ENCODE results near the gene SLC7A9.
"Not testable (repeated sequence)": the region's sequence is repeated elsewhere in the genome, so short reads cannot be mapped to it uniquely, and the experiment has no call there.

Gene SLC7A9

DNA sequence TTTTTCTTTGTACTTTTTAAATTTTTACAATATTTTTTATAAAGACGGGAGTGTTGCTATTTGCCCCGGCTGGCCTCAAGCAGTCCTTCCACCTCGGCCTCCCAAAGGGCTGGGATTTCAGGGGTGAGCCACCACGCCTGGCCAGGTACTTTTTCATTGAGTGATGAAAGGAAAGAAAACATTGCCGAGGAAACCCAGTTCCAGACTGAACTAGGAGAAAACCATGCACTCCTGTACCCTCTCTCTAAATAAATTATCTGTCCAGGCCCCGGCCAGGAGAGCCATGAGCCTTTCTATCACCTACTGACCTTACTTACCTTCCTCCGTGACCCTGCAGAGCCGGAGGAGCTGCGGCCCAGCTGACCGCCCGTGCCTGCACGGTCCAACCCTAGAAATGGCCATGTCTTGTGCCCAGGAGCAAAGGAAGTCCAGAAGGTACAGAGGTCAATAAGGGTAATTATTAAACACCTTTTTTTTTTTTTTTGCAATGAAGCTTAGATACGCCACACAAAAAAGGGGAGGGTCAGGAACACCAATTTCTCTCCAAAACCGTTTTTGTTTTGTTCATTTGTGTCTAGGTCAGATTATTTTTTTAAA, at the start of gene SLC7A9:
TSS of gene SLC7A9 (minus strand) at position 399 of the 597 bp plus-strand sequence. CDS start 1,233 bp downstream, outside the sequence.
- no peak for DNase-seq

DNA sequence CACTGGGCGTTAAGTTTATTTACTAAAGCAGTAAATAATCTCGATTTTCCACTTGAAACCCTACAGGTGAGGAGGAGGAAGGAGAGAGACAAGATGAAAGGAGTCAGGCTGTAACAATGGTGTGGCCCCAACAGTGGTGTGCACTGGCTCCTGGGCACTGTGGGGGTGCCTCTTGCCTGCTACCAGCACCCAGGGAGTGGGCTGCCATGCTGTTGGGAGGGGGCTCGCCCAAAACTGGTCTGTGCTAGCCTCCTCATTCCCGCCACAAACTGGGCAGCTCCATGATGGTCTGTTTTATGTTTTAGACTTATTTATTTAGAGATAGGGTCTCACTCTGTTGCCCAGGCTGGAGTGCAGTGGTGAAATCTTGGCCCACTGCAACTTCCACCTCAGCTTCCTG, 49.8 kb upstream of the SLC7A9 start:
- no peak for DNase-seq

DNA sequence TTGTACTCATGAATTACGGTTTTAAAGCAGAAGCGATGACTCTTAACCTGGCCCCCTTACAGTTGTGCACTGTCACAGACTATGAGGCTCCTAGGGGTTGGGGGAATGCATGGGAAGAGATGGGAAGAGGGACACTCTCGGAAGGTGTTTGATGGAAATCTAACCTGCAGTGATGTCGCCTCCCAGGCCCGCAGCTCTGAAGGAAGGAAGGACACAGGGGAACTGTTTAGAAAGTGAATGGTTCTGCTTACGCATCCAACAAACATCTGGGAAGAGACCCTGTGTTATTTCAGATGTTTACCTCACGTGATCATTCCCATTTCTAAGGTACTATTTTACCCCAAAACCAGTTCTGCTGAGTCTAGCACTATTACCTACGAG, 48.0 kb upstream of the SLC7A9 start:
- DNase-seq = no peak

DNA sequence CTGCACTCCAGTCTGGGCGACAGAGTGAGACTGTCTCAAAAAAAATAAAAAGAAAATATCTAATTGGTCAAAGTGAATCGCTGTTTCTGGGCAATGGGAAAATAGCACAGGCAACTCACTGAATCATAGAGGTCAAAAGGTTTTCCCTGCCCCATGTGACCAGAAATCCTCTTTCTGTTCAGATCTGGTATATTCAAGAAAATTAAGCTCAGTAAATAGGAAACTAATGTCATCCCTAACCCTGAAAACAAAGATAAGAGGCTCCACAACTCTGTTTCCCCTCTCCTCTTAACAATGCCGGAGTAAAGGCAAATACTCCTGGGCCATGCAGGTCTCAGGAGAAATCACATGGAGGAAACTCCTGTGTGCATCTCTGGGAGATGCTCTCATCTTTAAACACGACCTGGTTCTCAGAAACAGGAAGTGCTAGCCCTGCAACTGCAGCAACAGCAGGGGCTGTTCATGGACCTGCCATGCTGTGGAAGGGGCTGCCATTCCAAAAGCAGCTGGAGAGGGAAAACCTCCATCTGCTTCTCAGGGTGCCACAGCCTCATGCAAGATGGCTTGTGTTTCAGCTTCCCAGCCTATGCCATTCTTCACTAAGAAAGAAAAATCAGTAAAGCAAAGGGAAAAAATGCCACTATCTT, 47.5 kb upstream of the SLC7A9 start:
- no peak for DNase-seq

DNA sequence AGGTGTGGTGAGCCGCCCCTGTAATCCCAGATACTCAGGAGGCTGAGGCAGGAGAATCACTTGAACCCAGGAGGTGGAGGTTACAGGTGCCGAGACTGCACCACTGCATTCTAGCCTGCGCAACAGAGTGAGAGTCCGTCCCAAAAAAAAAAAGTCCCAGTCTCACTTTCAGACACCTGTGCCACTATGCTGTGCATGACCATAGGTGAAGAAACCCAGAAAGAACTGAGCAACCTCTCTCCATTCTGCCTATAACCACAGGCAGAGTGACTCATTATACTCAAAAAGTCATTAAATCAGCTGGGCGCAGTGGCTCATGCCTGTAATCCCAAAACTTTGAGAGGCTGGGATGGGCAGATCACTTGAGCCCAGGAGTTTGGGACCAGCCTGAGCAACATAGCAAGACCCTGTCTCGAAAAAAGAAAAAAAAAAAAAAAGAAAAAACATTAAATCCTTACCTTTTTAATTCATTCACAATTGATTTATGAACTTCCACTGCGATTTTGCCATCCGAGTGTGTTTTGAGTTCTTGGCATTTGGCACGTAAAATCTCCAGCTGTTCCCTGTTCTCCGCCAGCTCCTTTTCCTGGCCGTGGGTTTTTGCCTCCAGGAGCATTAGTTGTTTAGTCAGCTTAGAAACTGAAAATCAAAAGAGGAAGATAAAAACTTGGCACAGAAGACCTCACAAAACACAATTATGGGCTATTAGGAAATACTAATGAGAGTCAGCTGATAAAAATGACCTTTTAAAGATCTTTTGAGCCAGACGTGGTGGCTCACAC, 45.5 kb upstream of the SLC7A9 start:
- no peak for DNase-seq

DNA sequence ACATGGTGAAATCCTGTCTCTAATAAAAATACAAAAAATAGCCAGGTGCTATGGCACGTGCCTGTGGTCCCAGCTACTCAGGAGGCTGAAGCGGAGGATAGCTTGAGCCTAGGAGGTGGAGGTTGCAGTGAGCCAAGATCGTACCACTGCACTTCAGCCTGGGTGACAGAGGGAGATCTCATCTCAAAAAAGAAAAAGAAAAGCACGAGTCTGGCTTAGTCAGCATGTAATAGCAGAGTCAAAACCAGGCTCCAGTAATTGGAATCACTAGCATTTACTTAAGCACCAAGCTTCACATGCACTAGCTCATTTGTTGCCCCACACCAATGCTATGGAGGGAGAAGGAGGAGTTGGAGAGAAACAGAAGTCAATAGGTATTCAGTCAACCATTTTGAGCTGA, 41.9 kb upstream of the SLC7A9 start:
- DNase-seq = no peak

DNA sequence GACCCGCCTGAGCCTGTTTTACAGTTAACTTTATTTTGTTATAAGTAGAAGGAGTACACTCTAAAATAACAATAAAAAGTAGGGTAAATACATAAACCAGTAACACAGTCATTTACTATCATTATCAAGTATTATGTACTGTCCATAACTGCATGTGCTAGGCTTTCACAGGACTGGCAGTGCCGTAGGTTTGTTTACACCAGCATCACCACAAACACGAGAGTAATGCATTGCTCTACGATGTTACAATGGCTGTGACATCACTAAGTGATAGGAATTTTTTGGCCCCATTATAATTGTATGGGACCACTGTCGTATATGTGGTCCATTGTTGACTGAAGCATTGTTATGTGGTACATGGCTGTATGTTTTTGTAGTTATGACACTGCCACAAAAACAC, 41.3 kb upstream of the SLC7A9 start:
- no peak for DNase-seq

DNA sequence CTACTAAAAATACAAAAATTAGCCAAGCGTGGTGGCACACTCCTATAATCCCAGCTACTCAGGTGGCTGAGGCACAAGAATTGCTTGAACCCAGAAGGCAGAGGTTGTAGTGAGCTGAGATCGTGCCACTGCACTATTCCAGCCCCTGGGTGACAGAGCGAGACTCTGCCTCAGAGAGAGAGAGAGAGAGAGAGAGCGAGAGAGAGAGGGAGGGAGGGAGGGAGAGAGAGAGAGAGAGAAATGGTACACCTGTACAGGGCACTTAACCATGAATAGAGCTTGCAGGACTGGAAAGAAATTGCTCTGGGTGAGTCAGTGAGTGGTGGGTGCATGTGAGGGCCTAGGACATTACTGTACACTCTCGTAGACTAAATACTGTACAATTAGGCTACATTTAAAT, 40.5 kb upstream of the SLC7A9 start:
- DNase-seq = no peak

DNA sequence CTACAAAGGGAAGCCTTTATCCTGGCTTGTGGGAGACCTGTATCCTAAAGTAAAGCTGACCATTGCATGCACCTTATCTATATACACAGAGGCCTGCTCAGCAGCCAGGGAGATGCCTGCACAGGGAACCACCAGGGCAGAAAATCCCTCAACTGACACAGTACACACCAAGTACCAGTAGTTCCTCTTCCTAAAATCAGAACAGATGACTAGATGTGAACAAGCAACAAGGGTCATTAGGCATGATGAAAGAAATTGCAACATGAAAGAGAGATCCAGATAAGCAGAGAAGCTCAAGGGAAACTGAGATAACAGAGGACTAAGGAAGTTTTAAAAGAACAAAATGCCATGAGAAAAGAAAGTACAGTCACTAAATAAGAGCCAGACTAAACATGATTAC, 39.7 kb upstream of the SLC7A9 start:
- DNase-seq = no peak

DNA sequence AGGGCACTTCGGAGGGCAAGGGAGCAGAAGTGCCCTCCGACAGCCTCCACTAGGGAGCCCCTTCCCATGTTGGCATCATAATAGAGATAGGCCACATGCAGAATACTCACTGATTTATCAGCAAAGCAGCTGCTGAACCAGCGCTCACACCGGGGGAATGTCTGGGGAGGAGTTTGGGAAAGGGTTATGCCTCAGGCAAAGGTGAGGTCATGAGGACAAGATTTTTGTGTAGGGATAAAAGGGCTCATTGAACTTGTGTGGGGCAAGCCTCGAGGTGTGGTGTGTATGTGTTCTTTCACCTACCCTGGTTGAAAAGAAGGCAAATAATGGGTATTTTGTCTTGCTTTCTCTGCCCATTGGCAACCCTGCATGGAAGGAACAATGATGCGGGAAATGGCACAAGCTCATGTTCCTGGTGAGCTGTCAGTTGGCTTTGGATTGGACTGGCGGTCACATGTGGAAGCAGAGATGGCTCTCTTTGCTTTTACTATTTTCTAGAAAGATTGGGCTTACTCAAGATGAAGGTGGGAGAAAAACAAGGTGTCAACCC, 39.1 kb upstream of the SLC7A9 start:
- DNase-seq = no peak

DNA sequence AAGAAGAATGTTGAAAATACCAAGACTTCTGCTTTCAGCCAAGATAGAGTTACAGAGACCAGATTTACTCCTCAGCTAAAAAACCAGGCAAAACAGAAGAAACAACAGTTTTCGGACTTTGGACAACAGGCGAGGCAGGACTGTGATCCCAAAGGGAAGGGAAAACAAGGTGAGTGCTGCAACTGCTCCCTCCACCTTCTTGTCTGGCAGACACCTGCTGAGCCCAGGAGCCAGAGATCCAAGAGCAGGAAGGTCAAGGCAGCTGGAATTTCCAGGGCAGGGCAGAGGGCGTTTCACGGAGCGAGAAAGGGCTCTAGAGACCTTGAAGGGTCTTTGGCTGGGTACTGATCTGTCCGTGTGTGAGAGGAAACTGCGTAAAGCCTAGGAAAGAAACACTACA, 32.9 kb upstream of the SLC7A9 start:
- no peak for DNase-seq

DNA sequence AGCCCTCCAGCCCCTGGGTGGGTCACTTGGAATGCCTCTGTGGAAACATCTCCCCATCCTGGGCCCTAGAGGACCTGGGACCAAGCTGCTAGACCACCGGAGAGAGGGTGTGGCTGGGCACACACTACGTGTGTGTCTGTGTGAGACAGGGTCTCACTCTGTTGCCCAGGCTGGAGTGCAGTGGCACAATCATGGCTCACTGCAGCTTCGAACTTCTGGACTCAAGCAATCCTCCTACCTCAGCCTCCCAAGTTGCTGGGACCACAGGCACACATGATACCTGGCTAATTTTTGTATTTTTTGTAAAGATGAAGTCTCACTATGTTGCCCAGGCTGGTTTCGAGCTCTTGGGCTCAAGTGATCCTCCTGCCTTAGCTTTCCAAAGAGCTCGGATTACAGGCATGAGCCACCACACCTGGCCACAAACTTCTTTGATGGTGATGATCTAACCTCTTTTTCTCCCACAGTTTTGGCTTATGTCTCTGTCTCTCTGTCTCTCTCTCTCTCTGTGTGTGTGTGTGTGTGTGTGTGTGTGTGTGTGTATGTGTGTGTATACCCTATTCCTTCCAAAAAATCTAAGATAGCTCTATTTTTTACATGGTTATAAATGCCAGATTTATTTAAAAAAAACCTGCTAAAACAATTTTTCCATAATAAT, 32.1 kb upstream of the SLC7A9 start:
- no peak for DNase-seq

DNA sequence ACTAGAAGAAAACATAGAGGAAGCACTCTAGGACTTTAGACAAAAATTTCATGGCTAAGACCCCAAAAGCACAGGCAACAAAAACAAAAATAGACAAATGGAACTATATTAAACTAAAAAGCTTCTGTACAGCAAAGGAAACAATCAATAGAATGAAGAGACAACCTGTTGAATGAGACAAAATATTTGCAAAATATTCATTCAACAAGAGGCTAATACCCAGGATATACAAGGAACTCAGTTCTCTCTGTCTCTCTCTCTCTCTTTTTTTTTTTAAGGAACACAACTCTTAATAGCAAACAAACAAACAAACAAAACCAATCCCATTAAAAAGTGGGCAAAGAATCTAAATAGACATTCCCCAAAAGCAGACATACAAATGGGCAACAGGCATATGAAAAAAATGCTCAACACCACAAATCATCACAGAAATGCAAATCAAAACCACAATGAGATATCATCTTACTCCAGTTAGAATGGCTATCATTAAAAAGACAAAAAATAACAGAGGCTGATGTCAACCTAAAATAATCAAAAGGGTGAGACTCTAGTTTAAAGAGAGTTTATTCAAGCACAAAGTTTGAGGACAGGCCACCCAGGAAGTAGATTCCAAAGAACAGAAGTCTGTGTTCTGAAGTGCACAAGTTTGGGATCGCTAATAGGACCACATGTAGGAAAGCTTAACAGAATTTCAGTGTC, 27.1 kb upstream of the SLC7A9 start:
- DNase-seq = no peak

DNA sequence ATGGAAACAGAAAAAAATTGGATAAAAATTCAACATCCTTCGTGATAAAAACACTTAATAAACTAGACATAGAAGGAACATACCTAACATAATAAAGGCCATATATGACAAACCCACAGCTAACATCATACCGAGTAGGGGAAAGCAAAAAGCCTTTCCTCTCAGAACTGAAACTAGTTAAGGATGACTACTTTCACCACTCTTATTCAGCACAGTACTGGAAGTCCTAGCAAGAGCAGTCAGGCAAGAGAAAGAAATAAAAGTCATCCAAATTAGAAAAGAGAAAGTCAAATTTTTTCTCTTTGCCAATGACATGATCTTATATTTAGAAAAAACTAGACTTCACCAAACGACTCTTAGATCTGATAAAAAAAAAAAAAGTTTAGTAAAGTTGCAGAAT, 25.8 kb upstream of the SLC7A9 start:
- DNase-seq = no peak

DNA sequence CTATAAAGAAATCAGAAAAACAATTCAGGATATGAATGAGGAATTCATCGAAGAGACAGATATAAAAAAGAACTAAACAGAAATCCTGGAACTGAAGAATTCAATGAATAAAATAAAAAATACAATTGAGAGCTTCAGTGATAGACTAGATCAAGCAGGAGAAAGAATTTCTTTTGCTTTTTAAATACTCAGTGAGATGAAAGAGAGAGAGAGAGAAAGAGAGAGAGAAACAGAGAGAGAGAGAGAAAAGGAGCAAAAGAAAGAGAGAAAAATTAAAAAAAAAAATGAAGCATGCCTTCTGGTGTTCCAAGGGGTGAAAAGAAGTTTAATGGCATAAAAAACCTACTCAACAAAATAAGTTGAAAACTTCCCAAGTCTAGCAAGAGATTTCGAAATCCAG, 22.0 kb upstream of the SLC7A9 start:
- DNase-seq = no peak

DNA sequence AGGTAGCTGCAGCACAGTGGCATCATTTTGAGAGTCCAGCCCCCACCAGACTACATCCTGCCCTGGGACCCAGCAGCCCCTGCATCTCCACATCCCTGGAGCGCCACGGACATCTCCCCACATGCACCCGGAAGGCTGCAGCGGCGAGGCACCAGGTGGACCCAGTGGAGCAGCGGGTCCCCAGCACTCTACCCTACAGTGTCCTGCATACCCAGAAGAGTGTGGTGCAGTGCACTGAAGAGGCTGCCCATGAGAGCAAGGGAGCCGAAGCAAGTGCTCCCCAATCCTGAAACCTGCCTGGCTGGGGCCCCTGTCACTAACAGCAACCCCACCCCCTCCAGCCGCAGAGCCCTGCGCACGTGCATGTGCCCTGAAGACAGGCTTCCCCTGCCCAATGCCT, 21.3 kb upstream of the SLC7A9 start:
- DNase-seq = no peak

DNA sequence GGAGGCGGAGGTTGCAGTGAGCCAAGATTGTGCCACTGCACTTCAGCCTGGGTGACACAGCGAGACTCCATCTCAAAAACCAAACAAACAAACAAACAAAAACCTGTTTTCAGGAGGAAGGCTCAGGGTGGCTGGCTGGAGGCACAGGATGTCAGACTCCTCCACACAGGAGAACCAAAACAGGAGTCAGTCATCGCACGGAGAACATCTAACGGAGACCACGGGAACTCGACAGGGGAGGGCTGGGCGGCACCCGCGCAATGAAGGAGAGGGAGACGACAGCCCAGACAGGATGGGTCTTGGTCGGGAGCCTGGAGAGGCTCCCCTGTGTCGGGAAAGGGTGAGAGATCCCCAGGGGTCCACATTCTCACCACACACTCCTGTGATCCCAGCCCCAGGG, 20.8 kb upstream of the SLC7A9 start:
- no peak for DNase-seq

DNA sequence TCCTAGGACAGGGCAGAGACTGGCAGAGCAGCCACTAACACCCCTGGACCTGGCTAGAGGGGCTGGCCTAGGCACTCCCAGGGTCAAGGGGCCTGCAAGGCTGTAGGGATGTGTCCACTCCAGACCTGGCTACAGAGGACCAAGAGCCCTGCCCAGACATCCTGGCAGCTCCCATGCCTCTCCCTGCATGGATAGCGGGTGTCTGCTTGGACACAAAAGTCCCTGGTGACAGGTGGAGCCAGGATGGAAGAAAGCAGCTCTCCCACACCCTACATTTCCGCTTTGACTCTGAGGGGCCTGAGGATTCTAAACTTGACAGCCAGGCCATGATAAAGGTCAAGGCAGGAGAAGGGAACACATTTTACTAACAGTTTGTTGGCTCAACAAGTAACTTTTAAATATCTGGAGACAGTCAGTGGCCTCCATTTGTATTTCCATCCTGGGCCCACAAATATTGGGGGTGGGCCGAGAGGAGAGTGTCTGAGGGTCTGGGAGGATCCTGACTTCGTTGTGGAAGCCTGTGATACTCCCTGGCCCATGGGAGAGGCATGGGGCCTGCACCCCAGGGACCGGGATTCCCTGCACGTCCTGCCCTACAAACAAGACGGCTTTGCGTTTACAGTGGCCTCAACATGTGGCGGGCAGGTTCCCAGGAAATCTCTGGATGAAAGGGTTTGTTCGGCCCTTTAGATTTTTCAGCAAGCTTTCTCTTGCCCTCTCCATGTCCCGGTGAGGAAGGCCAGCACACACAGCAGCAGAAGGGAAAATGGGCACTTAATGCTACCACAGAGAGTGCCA, 19.8 kb upstream of the SLC7A9 start:
- DNase-seq = no peak

DNA sequence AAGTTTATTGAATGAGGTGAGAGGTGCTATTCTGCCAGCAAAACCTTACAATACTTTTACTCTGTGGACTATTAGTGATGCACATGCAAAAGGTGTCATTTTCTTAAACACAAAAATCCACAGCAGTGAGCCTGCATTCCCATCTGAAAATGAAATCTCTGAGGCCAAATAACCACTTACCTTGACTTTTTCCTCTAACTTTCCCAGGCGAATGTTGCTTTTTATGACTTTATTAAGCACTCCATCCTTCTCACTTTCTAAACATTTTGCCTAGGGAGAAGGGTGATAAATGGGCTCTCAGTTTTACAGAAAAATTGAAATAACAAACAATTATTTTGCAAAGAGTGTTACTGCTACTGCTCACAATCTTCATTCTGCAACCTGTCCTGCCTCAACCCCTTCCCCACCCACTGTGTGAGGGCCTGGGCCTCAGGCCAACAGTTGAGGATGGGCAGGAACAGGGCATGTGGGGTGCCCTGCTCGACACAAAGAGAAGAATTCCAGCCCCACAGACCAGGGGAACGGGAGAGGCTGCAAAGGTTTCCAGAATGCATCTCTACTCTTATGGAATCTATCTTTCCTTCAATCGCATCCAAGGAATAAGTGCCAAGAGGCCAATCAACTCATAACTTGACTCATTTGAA, 18.1 kb upstream of the SLC7A9 start:
- no peak for DNase-seq

DNA sequence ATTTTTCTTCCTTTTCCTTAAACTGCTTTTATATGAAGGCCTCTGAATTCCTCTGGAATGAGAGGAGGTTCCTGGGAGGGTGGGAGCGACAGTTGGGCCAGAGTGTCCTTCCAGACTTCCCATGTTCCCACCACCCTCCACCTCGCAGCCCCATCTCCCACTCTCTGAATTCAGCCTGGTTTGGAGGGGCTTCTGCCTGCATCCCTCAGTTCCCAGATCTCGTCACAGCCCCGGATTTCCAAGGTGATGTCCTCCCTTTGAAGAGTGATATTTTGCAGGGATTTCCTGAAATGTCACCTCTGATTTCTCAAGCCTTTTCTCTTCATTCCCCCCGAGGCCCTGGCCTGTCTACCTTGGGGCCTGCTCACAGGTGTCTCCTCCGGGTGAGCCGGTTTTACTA, 16.7 kb upstream of the SLC7A9 start:
- no peak for DNase-seq

DNA sequence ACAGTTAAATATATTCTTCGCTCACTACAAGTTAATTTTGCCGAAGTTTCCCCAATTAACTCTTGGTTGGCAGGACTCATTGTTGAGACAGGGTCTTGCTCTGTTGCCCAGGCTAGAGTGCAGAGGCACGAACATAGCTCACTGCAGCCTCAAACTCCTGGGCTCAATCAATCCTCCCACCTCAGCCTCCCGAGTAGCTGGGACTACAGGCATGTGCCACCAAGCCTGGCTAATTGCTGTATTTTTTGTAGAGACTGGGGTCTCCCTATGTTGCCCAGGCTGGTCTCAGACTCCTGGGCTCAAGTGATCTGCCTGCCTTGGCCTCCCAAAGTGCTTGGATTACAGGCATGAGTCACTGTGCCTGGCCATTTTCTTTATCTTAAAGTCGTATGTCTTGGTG, 15.7 kb upstream of the SLC7A9 start:
- DNase-seq = not testable (repeated sequence)

DNA sequence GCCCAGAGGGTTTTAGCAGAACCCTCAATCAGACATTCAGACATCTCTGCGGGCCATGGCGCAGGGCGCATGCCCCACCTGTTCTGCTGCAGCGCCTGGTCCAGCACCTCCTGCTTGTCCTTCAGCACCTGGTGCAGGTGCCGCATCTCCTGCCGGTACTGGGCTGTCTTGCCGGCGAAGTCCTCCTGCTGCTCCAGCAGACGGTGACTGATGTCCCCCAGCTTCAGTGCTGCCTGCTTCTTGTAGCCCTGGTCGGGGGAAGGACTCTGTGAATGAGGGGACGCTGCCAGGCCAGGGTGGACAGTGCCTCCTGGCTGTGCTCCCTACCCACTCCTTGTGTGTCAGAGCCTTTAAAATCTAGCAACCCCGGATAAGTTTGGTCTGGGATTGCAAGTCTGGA, 12.2 kb upstream of the SLC7A9 start:
- DNase-seq = no peak
